Activated T-cell treated with anti-CD3 and anti-CD28 coated beads, Interleukin-2, amount 50 U/mL, for 4 hours (primary cell): ENCODE measurements around the gene RETSAT. TPM values are rescaled to one million over a fixed set of nuclear protein-coding genes. Genes with fewer than 3 reads are reported as not detected.
"Not testable (repeated sequence)": the region's sequence is repeated elsewhere in the genome, so short reads cannot be mapped to it uniquely, and the experiment has no call there.

Source experiments
- ATAC-seq, 2 donors: fragments of 200-7000 bp; cut with Tn5 transposase; one replicate each; pipeline ENCODE4 v1.10.0; 2021
- DNase-seq: peaks from one replicate; pipeline ENCODE4 v3.0.0-alpha.2; 2020
- H3K27me3 Mint-ChIP-seq: one replicate; pipeline ENCODE4 v1.8.0; 2021; ENCODE audit warnings: low read depth, mixed read lengths
- H3K36me3 Mint-ChIP-seq: one replicate; pipeline ENCODE4 v1.8.0; 2022; ENCODE audit warnings: mixed read lengths; ENCODE audit not compliant: insufficient read depth
- H3K4me1 Mint-ChIP-seq: one replicate; pipeline ENCODE4 v1.8.0; 2021; ENCODE audit warnings: low read depth, mixed read lengths
- H3K4me3 Mint-ChIP-seq: one replicate; pipeline ENCODE4 v1.8.0; 2021; ENCODE audit warnings: mild to moderate bottlenecking, moderate library complexity, mixed read lengths
- H3K9me3 Mint-ChIP-seq: one replicate; pipeline ENCODE4 v1.8.0; 2021; ENCODE audit warnings: mixed read lengths
- total RNA-seq, 3 donors: library from RNA; stranded (reverse); gene quantifications; one replicate each; pipeline ENCODE4 v1.2.1, GENCODE V29; 2021

RETSAT gene
- total RNA-seq, 3 donors from 2014 or later, result 16.0 to 18.6 (median 16.2) TPM

GRCh38 chr2:85330839-85331636 is 23.3 kb downstream of the RETSAT start:
- ATAC-seq, result no peak
- Mint-ChIP-seq H3K9me3 (no peaks in the 10 kb centered on the region), H3K27me3 (no peaks in the 10 kb centered on the region), H3K4me1 (peaks cover 8% of the 10 kb centered on the region), H3K36me3 (peaks cover 7% of the 10 kb centered on the region), H3K4me3 (no peak overlapping the region)
- DNase-seq, result no peak

- not testable (repeated sequence) for H3K9me3 Mint-ChIP-seq, ATAC-seq, DNase-seq, H3K27me3 Mint-ChIP-seq
- peaks cover 19% of the 10 kb centered on the region for H3K36me3 Mint-ChIP-seq
- H3K4me1 Mint-ChIP-seq, result peaks cover 19% of the 10 kb centered on the region
- peak overlapping the region; percentile 95 for H3K4me3 Mint-ChIP-seq
Measured at GRCh38 chr2:85329701-85330100, 24.6 kb downstream of the RETSAT start.

- ATAC-seq, result no peak
- DNase-seq, result no peak
- Mint-ChIP-seq H3K27me3 (no peaks in the 10 kb centered on the region), H3K9me3 (no peaks in the 10 kb centered on the region), H3K36me3 (peaks cover 23% of the 10 kb centered on the region), H3K4me1 (peaks cover 23% of the 10 kb centered on the region), H3K4me3 (peak overlapping the region; percentile 95)
Measured at GRCh38 chr2:85329181-85329651, 25.1 kb downstream of the RETSAT start.

GRCh38 chr2:85327822-85328617 is 26.3 kb downstream of the RETSAT start, which contains the start of gene TGOLN2:
TGOLN2 (minus strand) TSS chr2:85327989; CDS start chr2:85327962, 27 bp downstream.
- Mint-ChIP-seq H3K4me1 (peaks cover 35% of the 10 kb centered on the region), H3K36me3 (peaks cover 30% of the 10 kb centered on the region), H3K27me3 (no peaks in the 10 kb centered on the region), H3K9me3 (no peaks in the 10 kb centered on the region), H3K4me3 (peak within 1 kb of the TSS; percentile 95)
- peak; percentile 93 for DNase-seq
- peak; percentile 91 to 94 for ATAC-seq

GRCh38 chr2:85327160-85327821 is 27.0 kb downstream of the RETSAT start:
- peaks cover 36% of the 10 kb centered on the region for H3K36me3 Mint-ChIP-seq
- no peaks in the 10 kb centered on the region for H3K27me3 Mint-ChIP-seq
- peak; percentile 32 for DNase-seq
- peak overlapping the region; percentile 95 for H3K4me3 Mint-ChIP-seq
- peak; percentile 35 to 39 for ATAC-seq
- H3K4me1 Mint-ChIP-seq, result peaks cover 43% of the 10 kb centered on the region
- no peaks in the 10 kb centered on the region for H3K9me3 Mint-ChIP-seq

- peak overlapping the region; percentile 95 for H3K4me3 Mint-ChIP-seq
- H3K27me3 Mint-ChIP-seq, result no peaks in the 10 kb centered on the region
- ATAC-seq (peak; percentile 29 to 32), DNase-seq (peak; percentile 18)
- H3K9me3 Mint-ChIP-seq, result no peaks in the 10 kb centered on the region
- peaks cover 43% of the 10 kb centered on the region for H3K36me3 Mint-ChIP-seq
- peaks cover 50% of the 10 kb centered on the region for H3K4me1 Mint-ChIP-seq
Measured at GRCh38 chr2:85326406-85327159, 27.7 kb downstream of the RETSAT start.

- Mint-ChIP-seq H3K4me3 (peak overlapping the region; percentile 95), H3K36me3 (peaks cover 54% of the 10 kb centered on the region)
Measured at GRCh38 chr2:85325466-85325811, 28.9 kb downstream of the RETSAT start.

GRCh38 chr2:85324639-85325465 is 29.5 kb downstream of the RETSAT start:
- no peak for DNase-seq
- no peak for ATAC-seq
- Mint-ChIP-seq H3K4me3 (peak overlapping the region; percentile 95), H3K4me1 (peaks cover 67% of the 10 kb centered on the region), H3K27me3 (no peaks in the 10 kb centered on the region), H3K36me3 (peaks cover 60% of the 10 kb centered on the region), H3K9me3 (no peaks in the 10 kb centered on the region)

More at GRCh38 chr2:85325466-85325811, 28.9 kb downstream of the RETSAT start:
- ATAC-seq (no peak), DNase-seq (no peak)
- Mint-ChIP-seq H3K27me3 (no peaks in the 10 kb centered on the region), H3K4me1 (peaks cover 61% of the 10 kb centered on the region), H3K9me3 (no peaks in the 10 kb centered on the region)

GRCh38 chr2:85323988-85324367 is 30.4 kb downstream of the RETSAT start:
- H3K4me3 Mint-ChIP-seq, result peak overlapping the region; percentile 95
- peaks cover 66% of the 10 kb centered on the region for H3K36me3 Mint-ChIP-seq

GRCh38 chr2:85323351-85323987 is 30.9 kb downstream of the RETSAT start:
- peaks cover 73% of the 10 kb centered on the region for H3K4me1 Mint-ChIP-seq
- H3K9me3 Mint-ChIP-seq, result no peaks in the 10 kb centered on the region
- H3K36me3 Mint-ChIP-seq, result peaks cover 66% of the 10 kb centered on the region
- H3K27me3 Mint-ChIP-seq, result no peaks in the 10 kb centered on the region
- DNase-seq, result no peak
- H3K4me3 Mint-ChIP-seq, result peak overlapping the region; percentile 95
- ATAC-seq, result no peak

More at GRCh38 chr2:85323988-85324367, 30.4 kb downstream of the RETSAT start:
- H3K9me3 Mint-ChIP-seq, H3K27me3 Mint-ChIP-seq, ATAC-seq, DNase-seq: not testable (repeated sequence)
- peaks cover 70% of the 10 kb centered on the region for H3K4me1 Mint-ChIP-seq

- ATAC-seq (no peak), DNase-seq (no peak)
- no peak overlapping the region for H3K4me3 Mint-ChIP-seq
- H3K27me3 Mint-ChIP-seq, result no peaks in the 10 kb centered on the region
- peaks cover 73% of the 10 kb centered on the region for H3K4me1 Mint-ChIP-seq
- H3K9me3 Mint-ChIP-seq, result no peaks in the 10 kb centered on the region
- peaks cover 61% of the 10 kb centered on the region for H3K36me3 Mint-ChIP-seq
Measured at GRCh38 chr2:85319796-85320195, 34.5 kb downstream of the RETSAT start.

- Mint-ChIP-seq H3K9me3 (no peaks in the 10 kb centered on the region), H3K4me1 (peaks cover 59% of the 10 kb centered on the region), H3K36me3 (peaks cover 56% of the 10 kb centered on the region), H3K4me3 (peak overlapping the region; percentile 34), H3K27me3 (no peaks in the 10 kb centered on the region)
- no peak for DNase-seq
- peak; percentile 93 for ATAC-seq
Measured at GRCh38 chr2:85318222-85319074, 35.9 kb downstream of the RETSAT start.
